NCI-H1930 (cell line): ENCODE results near the gene MMP23B.

Experiments
- DNase-seq, 2 experiments: peaks; one replicate each; lab custom pipeline; 2025; lab: John Stamatoyannopoulos, UW

MMP23B gene

GRCh38 chr1:1602968-1603506, 28.9 kb upstream of the MMP23B start:
- no peak for DNase-seq

DNA sequence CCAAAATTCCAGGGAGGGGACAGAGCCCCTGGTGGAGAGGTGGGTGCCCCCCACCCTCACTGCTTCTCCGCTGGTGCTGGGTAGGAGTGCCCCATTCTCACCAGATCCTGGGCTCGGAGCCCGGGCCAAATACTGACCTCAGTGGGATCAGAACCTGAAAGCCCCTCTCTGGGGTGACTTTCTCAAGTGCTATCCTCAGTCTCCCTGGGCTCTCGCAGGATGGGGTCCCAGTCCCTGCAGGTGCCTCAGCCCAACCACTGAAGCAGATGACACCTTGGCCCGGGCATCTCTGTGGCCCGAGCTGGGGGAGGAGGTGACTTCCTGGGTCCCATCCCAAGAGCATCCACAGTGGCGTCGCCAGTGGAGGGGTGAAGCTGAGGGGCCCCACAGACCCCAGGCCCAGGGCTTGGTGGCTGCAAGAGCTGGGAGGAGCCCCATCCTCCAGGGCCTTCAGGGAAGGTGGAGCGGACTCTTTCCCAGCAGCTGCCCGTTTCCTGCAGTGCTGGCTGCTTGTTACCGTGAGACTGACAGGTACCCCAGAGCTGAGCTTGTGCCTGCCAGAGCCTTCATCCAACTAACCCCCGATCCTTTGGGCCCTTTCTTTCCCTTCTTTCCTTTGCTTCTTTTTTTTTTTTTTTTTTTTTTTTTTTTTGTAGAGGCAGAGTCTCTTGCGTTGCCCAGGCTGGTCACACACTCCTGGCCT, 28.2 kb upstream of the MMP23B start:
- no peak for DNase-seq

GRCh38 chr1:1604374-1605033, 27.5 kb upstream of the MMP23B start:
- DNase-seq: no peak

DNA sequence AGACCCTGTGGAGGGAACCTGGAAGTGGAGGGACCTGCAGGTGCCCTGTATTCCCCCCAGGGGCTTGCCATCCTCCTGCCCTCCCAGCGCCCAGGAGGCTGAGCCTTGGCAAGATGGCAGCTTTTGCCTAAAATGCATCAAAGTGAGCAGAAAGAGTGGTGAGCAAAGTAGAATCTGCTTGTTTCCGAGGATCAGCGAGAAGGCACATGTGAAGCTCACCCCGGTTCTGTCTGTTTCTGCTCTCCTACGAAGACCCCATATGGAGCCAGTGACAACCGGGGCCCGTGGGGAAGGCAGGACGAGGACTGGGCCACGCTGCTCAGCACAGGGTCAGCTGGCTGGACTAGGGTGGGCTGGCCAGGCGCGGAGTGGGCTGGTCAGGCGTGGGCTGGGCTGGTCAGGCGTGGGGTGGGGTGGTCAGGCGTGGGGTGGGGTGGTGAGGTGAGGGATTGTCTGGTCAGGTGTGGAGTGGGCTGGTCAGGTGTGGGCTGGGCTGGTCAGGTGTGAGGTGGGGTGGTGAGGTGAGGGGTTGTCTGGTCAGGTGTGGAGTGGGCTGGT, 26.9 kb upstream of the MMP23B start:
- no peak for DNase-seq

DNA sequence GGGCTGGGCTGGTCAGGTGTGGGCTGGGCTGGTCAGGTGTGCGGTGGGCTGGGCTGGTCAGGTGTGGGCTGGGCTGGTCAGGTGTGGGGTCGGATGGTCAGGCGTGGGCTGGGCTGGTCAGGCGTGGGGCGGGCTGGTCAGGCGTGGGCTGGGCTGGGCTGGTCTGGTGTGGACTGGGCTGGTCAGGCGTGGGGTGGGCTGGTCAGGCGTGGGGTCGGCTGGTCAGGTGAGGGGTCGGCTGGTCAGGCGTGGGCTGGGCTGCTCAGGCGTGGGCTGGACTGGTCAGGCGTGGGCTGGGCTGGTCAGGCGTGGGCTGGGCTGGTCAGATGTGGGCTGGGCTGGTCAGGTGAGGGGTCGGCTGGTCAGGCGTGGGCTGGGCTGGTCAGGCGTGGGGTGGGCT, 26.2 kb upstream of the MMP23B start:
- DNase-seq: no peak

DNA sequence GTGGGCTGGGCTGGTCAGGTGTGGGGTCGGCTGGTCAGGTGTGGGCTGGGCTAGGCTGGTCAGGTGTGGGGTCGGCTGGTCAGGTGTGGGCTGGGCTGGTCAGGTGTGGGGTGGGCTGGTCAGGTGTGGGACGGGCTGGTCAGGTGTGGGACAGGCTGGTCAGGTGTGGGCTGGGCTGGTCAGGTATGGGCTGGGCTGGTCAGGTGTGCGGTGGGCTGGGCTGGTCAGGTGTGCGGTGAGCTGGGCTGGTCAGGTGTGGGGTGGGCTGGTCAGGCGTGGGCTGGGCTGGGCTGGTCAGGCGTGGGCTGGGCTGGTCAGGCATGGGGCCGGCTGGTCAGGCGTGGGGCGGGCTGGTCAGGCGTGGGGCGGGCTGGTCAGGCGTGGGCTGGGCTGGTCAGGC, 25.7 kb upstream of the MMP23B start:
- no peak for DNase-seq

DNA sequence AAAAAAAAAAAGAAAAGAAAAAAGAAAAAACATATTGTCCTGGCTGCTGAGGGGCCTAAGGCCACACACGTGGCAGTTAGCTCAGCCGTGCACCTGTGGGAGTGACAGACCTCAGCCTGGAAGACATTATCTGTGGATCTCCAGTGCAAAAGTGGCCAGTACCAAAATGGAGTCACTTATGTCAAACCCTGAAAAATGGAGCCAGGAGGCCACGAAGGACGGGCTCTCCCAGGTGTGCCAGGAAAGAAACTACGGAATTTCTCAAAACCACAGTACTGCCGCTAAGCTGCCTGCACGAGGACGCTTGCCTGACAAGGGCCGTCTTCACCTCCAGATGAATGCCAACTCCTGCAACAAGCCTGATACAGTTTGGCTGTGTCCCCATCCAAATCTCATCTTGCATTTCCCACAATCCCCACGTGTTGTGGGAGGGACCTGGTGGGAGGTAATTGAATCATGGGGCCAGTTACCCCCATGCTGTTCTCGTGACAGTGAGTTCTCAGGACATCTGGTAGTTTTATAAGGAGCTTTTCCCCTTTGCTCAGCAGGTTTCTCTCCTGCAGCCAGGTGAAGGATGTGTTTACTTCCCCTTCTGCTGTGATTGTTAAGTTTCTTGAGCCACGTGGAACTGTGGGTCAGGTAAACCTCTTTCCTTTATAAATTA, 22.0 kb upstream of the MMP23B start:
- DNase-seq: no peak

- no peak for DNase-seq
Measured at GRCh38 chr1:1610796-1611195, 21.2 kb upstream of the MMP23B start.

DNA sequence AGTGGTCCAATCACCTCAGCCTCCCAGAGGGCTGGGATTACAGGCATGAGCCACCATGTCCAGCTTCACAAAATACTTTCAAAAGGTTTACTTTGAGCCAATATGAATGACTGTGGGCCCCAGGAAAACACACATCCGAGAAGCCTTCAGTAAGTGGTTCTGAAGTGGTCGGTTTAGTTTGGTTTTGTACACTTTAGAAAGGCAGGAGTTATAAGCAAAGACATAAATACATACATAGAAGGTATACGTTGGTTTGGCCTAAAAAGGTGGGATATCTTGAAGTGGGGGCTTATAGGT, 19.9 kb upstream of the MMP23B start:
- no peak for DNase-seq

GRCh38 chr1:1613509-1614082, 18.4 kb upstream of the MMP23B start:
- DNase-seq: no peak

GRCh38 chr1:1614204-1614953, 17.6 kb upstream of the MMP23B start:
- no peak for DNase-seq

- DNase-seq: no peak
Measured at GRCh38 chr1:1614954-1615255, 17.1 kb upstream of the MMP23B start.

- peak; percentile 97 to 98 for DNase-seq
Measured at GRCh38 chr1:1615256-1616044, 16.5 kb upstream of the MMP23B start, which contains the start of gene MIB2. TSS of gene MIB2 (plus strand) at chr1:1615500. CDS start at chr1:1623453, 7,953 bp downstream.

GRCh38 chr1:1616045-1616790, 15.8 kb upstream of the MMP23B start:
- DNase-seq: no peak

- no peak for DNase-seq
Measured at GRCh38 chr1:1616838-1617237, 15.1 kb upstream of the MMP23B start.

DNA sequence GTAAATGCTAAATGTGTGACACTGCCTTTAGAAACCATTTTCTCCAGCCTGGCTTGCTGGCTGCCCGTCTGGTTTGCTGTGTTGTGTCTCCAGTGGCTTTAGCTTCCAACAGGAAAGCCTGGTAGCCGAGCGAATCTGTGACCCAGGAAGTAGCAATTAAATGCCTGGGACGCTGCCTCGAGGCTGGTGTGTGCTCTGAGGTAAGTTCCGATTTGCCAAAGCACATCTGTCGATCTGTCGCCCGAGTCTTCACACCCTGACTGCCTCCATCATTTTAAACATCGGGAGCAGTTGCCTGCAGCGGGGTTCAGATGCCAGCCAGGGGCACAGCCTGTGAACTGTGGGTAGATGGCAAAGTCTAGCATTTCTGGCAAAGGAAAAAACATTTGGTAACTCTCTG, 14.5 kb upstream of the MMP23B start:
- no peak for DNase-seq

DNA sequence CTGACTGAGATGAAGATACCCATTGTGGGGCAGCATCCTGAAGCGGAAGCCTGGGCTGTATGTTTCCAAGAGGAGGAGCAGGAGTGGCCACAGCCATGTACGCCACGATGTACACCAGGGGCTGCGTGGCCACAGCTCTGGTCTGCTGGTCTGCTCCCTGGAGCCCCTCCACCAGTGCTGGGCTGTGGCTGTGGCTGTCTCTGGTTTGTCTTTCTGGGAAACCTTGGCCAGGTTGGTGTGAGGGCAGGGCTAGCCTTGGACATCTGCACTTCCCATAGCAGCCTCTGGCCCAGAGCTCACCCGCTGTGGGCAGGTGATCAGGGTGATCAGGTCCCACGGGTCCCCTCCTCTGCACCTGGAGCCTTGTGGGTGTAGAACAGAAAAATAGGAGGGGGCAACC, 14.0 kb upstream of the MMP23B start:
- no peak for DNase-seq

DNA sequence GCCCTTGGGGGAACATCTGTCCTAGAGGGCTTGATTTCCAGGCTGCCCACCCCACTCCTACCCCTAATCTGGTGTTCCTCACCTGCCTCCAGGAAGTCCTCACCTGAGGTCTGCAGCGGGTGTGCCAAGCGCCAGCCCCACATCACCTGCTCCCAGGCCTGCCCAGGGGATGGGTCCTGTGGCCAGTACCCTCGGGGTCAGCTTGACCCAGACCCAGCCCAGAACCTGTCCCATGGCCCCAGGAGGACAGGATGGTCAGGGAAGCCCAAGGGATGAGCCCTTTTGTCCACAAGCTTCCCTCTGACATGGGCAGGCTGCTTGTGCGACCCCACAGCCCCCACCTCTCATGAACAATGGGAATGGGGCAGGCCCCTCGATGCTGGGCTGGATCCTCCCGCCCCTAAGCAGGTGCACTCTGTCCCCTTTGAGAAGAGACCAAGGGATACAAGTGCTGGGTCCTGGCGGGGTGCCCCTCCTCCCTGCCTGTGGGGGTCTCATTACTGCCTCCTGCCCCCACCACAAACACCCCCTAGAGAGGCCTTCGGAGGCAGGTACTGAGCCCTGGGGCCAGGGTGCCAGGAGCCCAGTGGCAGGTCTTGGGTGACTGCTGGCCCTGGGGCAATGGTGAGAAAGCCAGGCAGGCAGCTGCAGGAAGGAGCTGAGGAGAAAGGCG, 13.4 kb upstream of the MMP23B start:
- DNase-seq: no peak

GRCh38 chr1:1619917-1620361, 12.0 kb upstream of the MMP23B start:
- DNase-seq: no peak
